ENCODE measurements around the gene TP53RK. TPM values are rescaled to one million over a fixed set of nuclear protein-coding genes. Genes with fewer than 3 reads are reported as not detected.

The TP53RK gene
- total and polyA plus RNA-seq, 4 donors, result 17.6 to 35.6 (median 21.9) TPM

DNA sequence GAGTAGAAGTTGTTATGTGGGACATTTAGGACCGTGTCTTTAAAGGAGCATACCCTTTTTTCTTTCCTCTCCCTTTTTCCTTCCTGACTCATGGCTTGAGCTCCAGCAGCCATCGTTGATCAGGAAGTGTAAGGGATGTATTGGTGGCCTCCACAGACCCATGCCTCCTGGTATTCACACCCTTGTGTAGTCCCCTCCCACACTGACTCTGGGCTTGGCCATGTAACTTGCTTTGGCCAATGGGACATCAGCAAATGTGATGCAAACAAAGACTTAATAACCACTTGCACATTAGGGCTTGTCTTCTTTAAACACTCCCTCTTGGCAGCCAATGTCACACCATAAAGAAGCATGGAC is 19.0 kb downstream of the TP53RK start:
- H3K36me3 ChIP-seq (ENCODE audit: control insufficient read depth, insufficient read depth, low read length), result no peaks in the 10 kb centered on the region
- no peak overlapping the region for H3K27ac ChIP-seq (ENCODE audit: low read depth, low read length)
- no CpG with 5 or more reads among the region's 2 CpGs for WGBS (ENCODE audit: insufficient coverage)
- H3K4me1 ChIP-seq (ENCODE audit: control insufficient read depth, insufficient read depth, low read length), result peaks cover 10% of the 10 kb centered on the region
- H3K27me3 ChIP-seq (ENCODE audit: control insufficient read depth, insufficient read depth, low read length), result no peaks in the 10 kb centered on the region
- peaks cover 2% of the 10 kb centered on the region for H3K9me3 ChIP-seq (ENCODE audit: control insufficient read depth, insufficient read depth, low read length)
- no peak for DNase-seq (ENCODE audit: low read depth in 4 of 6, low spot score in 6 of 6)
- no peak overlapping the region for H3K4me3 ChIP-seq (ENCODE audit: low read depth, low read length)

- 65% methylated on average over 5 of the region's 6 CpGs for WGBS (ENCODE audit: insufficient coverage)
Measured at GRCh38 chr20:46666818-46667515, 22.3 kb downstream of the TP53RK start.

GRCh38 chr20:46666306-46666705 is 22.9 kb downstream of the TP53RK start:
- H3K36me3 ChIP-seq (ENCODE audit: control insufficient read depth, insufficient read depth, low read length), result no peaks in the 10 kb centered on the region
- no peak overlapping the region for H3K27ac ChIP-seq (ENCODE audit: low read depth, low read length)
- H3K4me3 ChIP-seq (ENCODE audit: low read depth, low read length), result no peak overlapping the region
- no peaks in the 10 kb centered on the region for H3K4me1 ChIP-seq (ENCODE audit: control insufficient read depth, insufficient read depth, low read length)
- H3K9me3 ChIP-seq (ENCODE audit: control insufficient read depth, insufficient read depth, low read length), result no peaks in the 10 kb centered on the region
- H3K27me3 ChIP-seq (ENCODE audit: control insufficient read depth, insufficient read depth, low read length), result no peaks in the 10 kb centered on the region
- DNase-seq (ENCODE audit: low read depth in 4 of 6, low spot score in 6 of 6), result no peak
- WGBS (ENCODE audit: insufficient coverage), result 60% methylated on average over 2 of the region's 3 CpGs

More at GRCh38 chr20:46666818-46667515, 22.3 kb downstream of the TP53RK start:
- no peak overlapping the region for H3K4me3 ChIP-seq (ENCODE audit: low read depth, low read length)
- no peaks in the 10 kb centered on the region for H3K27me3 ChIP-seq (ENCODE audit: control insufficient read depth, insufficient read depth, low read length)
- H3K9me3 ChIP-seq (ENCODE audit: control insufficient read depth, insufficient read depth, low read length), result peaks cover 2% of the 10 kb centered on the region
- no peak overlapping the region for H3K27ac ChIP-seq (ENCODE audit: low read depth, low read length)
- no peaks in the 10 kb centered on the region for H3K36me3 ChIP-seq (ENCODE audit: control insufficient read depth, insufficient read depth, low read length)
- no peaks in the 10 kb centered on the region for H3K4me1 ChIP-seq (ENCODE audit: control insufficient read depth, insufficient read depth, low read length)
- DNase-seq (ENCODE audit: low read depth in 4 of 6, low spot score in 6 of 6), result no peak

DNA sequence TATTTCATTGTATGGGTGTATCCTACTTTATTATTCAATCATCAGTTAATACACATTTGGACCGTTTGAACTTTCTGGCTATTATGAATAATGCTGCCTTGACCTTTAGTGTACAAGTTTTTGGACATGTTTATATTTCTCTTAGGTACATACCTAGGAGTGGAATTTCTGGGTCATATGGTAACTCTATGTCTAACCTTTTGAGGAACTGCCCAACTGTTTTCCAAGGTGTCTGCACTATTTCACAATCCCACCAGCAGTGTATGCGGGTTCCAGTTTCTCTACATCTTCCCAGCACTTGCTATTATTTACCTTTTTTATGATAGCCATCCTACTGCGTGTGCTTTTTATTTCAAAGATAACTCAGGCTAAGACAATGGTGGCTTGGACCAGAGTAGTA is 23.6 kb downstream of the TP53RK start:
- Histone ChIP-seq H3K4me1 (ENCODE audit: control insufficient read depth, insufficient read depth, low read length) (no peaks in the 10 kb centered on the region), H3K9me3 (ENCODE audit: control insufficient read depth, insufficient read depth, low read length) (peaks cover 1% of the 10 kb centered on the region), H3K27me3 (ENCODE audit: control insufficient read depth, insufficient read depth, low read length) (no peaks in the 10 kb centered on the region), H3K27ac (ENCODE audit: low read depth, low read length) (no peak overlapping the region), H3K4me3 (ENCODE audit: low read depth, low read length) (no peak overlapping the region), H3K36me3 (ENCODE audit: control insufficient read depth, insufficient read depth, low read length) (no peaks in the 10 kb centered on the region)
- WGBS (ENCODE audit: insufficient coverage), result no CpG with 5 or more reads among the region's 3 CpGs
- no peak for DNase-seq (ENCODE audit: low read depth in 4 of 6, low spot score in 6 of 6)

- DNase-seq (ENCODE audit: low read depth in 4 of 6, low spot score in 6 of 6), result no peak
- Histone ChIP-seq H3K27ac (ENCODE audit: low read depth, low read length) (no peak overlapping the region), H3K4me3 (ENCODE audit: low read depth, low read length) (no peak overlapping the region), H3K36me3 (ENCODE audit: control insufficient read depth, insufficient read depth, low read length) (no peaks in the 10 kb centered on the region), H3K4me1 (ENCODE audit: control insufficient read depth, insufficient read depth, low read length) (no peaks in the 10 kb centered on the region), H3K27me3 (ENCODE audit: control insufficient read depth, insufficient read depth, low read length) (no peaks in the 10 kb centered on the region), H3K9me3 (ENCODE audit: control insufficient read depth, insufficient read depth, low read length) (peaks cover 2% of the 10 kb centered on the region)
- no CpG with 5 or more reads among the region's 3 CpGs for WGBS (ENCODE audit: insufficient coverage)
Measured at GRCh38 chr20:46663531-46663930, 25.7 kb downstream of the TP53RK start.

- no peak overlapping the region for H3K27ac ChIP-seq (ENCODE audit: low read depth, low read length)
- no peaks in the 10 kb centered on the region for H3K4me1 ChIP-seq (ENCODE audit: control insufficient read depth, insufficient read depth, low read length)
- H3K36me3 ChIP-seq (ENCODE audit: control insufficient read depth, insufficient read depth, low read length), result no peaks in the 10 kb centered on the region
- H3K4me3 ChIP-seq (ENCODE audit: low read depth, low read length), result no peak overlapping the region
- WGBS (ENCODE audit: insufficient coverage), result no CpG with 5 or more reads among the region's 1 CpG
- no peaks in the 10 kb centered on the region for H3K27me3 ChIP-seq (ENCODE audit: control insufficient read depth, insufficient read depth, low read length)
- DNase-seq (ENCODE audit: low read depth in 4 of 6, low spot score in 6 of 6), result no peak
- H3K9me3 ChIP-seq (ENCODE audit: control insufficient read depth, insufficient read depth, low read length), result peaks cover 2% of the 10 kb centered on the region
Measured at GRCh38 chr20:46661659-46662058, 27.6 kb downstream of the TP53RK start.

- DNase-seq (ENCODE audit: low read depth in 4 of 6, low spot score in 6 of 6), result no peak
- no CpG with 5 or more reads among the region's 4 CpGs for WGBS (ENCODE audit: insufficient coverage)
- H3K27me3 ChIP-seq (ENCODE audit: control insufficient read depth, insufficient read depth, low read length), result no peaks in the 10 kb centered on the region
- no peak overlapping the region for H3K27ac ChIP-seq (ENCODE audit: low read depth, low read length)
- H3K4me3 ChIP-seq (ENCODE audit: low read depth, low read length), result no peak overlapping the region
- H3K36me3 ChIP-seq (ENCODE audit: control insufficient read depth, insufficient read depth, low read length), result no peaks in the 10 kb centered on the region
- peaks cover 2% of the 10 kb centered on the region for H3K9me3 ChIP-seq (ENCODE audit: control insufficient read depth, insufficient read depth, low read length)
- H3K4me1 ChIP-seq (ENCODE audit: control insufficient read depth, insufficient read depth, low read length), result no peaks in the 10 kb centered on the region
Measured at GRCh38 chr20:46660487-46660886, 28.8 kb downstream of the TP53RK start.

DNA sequence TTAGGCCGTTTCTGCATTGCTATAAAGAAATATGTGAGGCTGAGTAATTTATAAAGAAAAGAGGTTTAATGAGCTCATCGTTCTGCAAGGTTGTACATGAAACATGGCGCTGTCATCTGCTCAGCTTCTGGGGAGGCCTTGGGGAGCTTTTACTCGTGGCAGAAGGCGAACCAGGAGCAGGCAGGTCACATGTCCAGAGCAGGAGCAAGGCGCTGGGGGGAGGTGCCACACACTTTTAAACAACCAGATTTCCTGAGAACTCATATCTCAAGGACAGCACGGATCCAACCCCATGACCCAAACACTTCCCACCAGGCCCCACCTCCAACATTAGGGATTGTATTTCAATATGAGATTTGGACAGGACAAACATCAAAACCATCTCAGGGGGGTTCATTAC is 31.6 kb downstream of the TP53RK start:
- 78% methylated on average over 5 of the region's 7 CpGs for WGBS (ENCODE audit: insufficient coverage)
- no peak overlapping the region for H3K27ac ChIP-seq (ENCODE audit: low read depth, low read length)
- peaks cover 2% of the 10 kb centered on the region for H3K9me3 ChIP-seq (ENCODE audit: control insufficient read depth, insufficient read depth, low read length)
- no peak overlapping the region for H3K4me3 ChIP-seq (ENCODE audit: low read depth, low read length)
- H3K4me1 ChIP-seq (ENCODE audit: control insufficient read depth, insufficient read depth, low read length), result no peaks in the 10 kb centered on the region
- no peaks in the 10 kb centered on the region for H3K27me3 ChIP-seq (ENCODE audit: control insufficient read depth, insufficient read depth, low read length)
- DNase-seq (ENCODE audit: low read depth in 4 of 6, low spot score in 6 of 6), result no peak
- H3K36me3 ChIP-seq (ENCODE audit: control insufficient read depth, insufficient read depth, low read length), result no peaks in the 10 kb centered on the region

DNA sequence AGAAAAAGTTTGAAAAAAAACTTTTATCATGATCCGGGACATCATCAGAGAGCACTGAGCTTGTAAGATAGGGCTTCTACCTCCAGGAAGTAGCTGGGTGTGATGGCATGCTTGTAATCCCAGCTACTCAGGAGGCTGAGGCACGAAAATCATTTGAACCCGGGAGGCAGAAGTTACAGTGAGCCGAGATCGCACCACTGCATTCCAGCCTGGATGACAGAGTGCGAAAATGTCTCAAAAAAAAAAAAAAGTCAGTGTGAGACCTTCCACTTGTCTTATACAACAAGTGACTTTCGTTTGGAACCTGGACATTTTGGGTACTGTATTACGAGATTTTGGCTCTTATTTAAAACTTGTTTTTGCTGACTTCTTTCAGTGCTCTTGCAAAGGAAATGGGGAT is 32.1 kb downstream of the TP53RK start:
- WGBS (ENCODE audit: insufficient coverage), result 86% methylated on average over 6 of the region's 8 CpGs
- H3K27me3 ChIP-seq (ENCODE audit: control insufficient read depth, insufficient read depth, low read length), result no peaks in the 10 kb centered on the region
- no peak overlapping the region for H3K27ac ChIP-seq (ENCODE audit: low read depth, low read length)
- DNase-seq (ENCODE audit: low read depth in 4 of 6, low spot score in 6 of 6), result no peak
- no peaks in the 10 kb centered on the region for H3K4me1 ChIP-seq (ENCODE audit: control insufficient read depth, insufficient read depth, low read length)
- H3K36me3 ChIP-seq (ENCODE audit: control insufficient read depth, insufficient read depth, low read length), result no peaks in the 10 kb centered on the region
- peaks cover 2% of the 10 kb centered on the region for H3K9me3 ChIP-seq (ENCODE audit: control insufficient read depth, insufficient read depth, low read length)
- no peak overlapping the region for H3K4me3 ChIP-seq (ENCODE audit: low read depth, low read length)

GRCh38 chr20:46652699-46653098 is 36.5 kb downstream of the TP53RK start:
- no peak overlapping the region for H3K27ac ChIP-seq (ENCODE audit: low read depth, low read length)
- no peak for DNase-seq (ENCODE audit: low read depth in 4 of 6, low spot score in 6 of 6)
- no peaks in the 10 kb centered on the region for H3K36me3 ChIP-seq (ENCODE audit: control insufficient read depth, insufficient read depth, low read length)
- H3K27me3 ChIP-seq (ENCODE audit: control insufficient read depth, insufficient read depth, low read length), result no peaks in the 10 kb centered on the region
- peaks cover 15% of the 10 kb centered on the region for H3K4me1 ChIP-seq (ENCODE audit: control insufficient read depth, insufficient read depth, low read length)
- H3K4me3 ChIP-seq (ENCODE audit: low read depth, low read length), result no peak overlapping the region
- H3K9me3 ChIP-seq (ENCODE audit: control insufficient read depth, insufficient read depth, low read length), result no peaks in the 10 kb centered on the region

Data from spinal cord (tissue), 10 donors.